Left lung (tissue), 10 donors: ENCODE results near the gene CSRP1. TPM values are rescaled to one million over a fixed set of nuclear protein-coding genes. Genes with fewer than 3 reads are reported as not detected.

ENCODE experiments used
- ATAC-seq: fragments of 200-7000 bp; cut with Tn5 transposase; one replicate; pipeline ENCODE4 v1.9.1; 2020; ENCODE audit warnings: moderate library complexity
- DNase-seq, 4 donors: peaks; one replicate each; pipeline ENCODE4 v3.0.0-alpha.2; 2013 to 2020
- H3K27ac ChIP-seq, 2 donors: fragments of 200-600 bp; sonication (generic) in 1 of 2; one replicate each; pipeline versions ENCODE4 v1.5.0 to v1.8.0; 2020 to 2021
- H3K27me3 ChIP-seq, 2 donors: fragments of 200-600 bp; sonication (generic) in 1 of 2; one replicate each; pipeline versions ENCODE4 v1.5.0 to v1.8.0; 2020 to 2021
- H3K36me3 ChIP-seq, 2 donors: fragments of 200-600 bp; sonication (generic) in 1 of 2; one replicate each; pipeline versions ENCODE4 v1.5.0 to v1.8.0; 2020 to 2021
- H3K4me1 ChIP-seq, 2 donors: fragments of 200-600 bp; one replicate each; pipeline ENCODE4 v1.8.0; 2021
- H3K4me3 ChIP-seq, 2 donors: fragments of 200-600 bp; sonication (generic) in 1 of 2; one replicate each; pipeline versions ENCODE4 v1.5.0 to v1.8.0; 2020 to 2021; ENCODE audit warnings: mild to moderate bottlenecking in 1 of 2
- H3K9me3 ChIP-seq, 2 donors: fragments of 200-600 bp; sonication (generic) in 1 of 2; one replicate each; pipeline versions ENCODE4 v1.5.0 to v1.8.0; 2020 to 2021
- intact Hi-C, 2 donors: fragments of 100-400 bp; cut with DNase I; formaldehyde crosslinking; loops; one replicate each; pipeline versions ENCODE4 v1.11.2 to v1.14.2; 2022
- polyA plus RNA-seq, 6 donors: library from polyadenylated mRNA; unstranded; fragments of 120-200 nt; gene quantifications; one replicate each; pipeline ENCODE4 v1.2.1, GENCODE V29; 2013; ENCODE audit not compliant: insufficient read length in 6 of 6
- total RNA-seq, 2 donors: library from RNA; stranded (reverse); fragmentation: NEBNext Ultra II Directional; extraction: Animal tissue kit (Norgen Biotek cat#: 25700); gene quantifications; one replicate each; pipeline ENCODE4 v1.2.1, GENCODE V29; 2021
- TF ChIP-seq, protein P1 (sequence below), 2 donors: fragments of 200-600 bp; sonication (generic) in 1 of 2; IDR thresholded peaks; one replicate each; pipeline versions ENCODE4 v1.5.0 to v1.8.0; 2021; ENCODE audit warnings: antibody characterized with exemption in 2 of 2
- donor health status: DM: no; HTN: yes; CAD: no.
- donor health status: DM: no; HTN: no; CAD: no.

CSRP1 gene
- total and polyA plus RNA-seq, 8 donors: 215 to 360 (median 254) TPM

DNA sequence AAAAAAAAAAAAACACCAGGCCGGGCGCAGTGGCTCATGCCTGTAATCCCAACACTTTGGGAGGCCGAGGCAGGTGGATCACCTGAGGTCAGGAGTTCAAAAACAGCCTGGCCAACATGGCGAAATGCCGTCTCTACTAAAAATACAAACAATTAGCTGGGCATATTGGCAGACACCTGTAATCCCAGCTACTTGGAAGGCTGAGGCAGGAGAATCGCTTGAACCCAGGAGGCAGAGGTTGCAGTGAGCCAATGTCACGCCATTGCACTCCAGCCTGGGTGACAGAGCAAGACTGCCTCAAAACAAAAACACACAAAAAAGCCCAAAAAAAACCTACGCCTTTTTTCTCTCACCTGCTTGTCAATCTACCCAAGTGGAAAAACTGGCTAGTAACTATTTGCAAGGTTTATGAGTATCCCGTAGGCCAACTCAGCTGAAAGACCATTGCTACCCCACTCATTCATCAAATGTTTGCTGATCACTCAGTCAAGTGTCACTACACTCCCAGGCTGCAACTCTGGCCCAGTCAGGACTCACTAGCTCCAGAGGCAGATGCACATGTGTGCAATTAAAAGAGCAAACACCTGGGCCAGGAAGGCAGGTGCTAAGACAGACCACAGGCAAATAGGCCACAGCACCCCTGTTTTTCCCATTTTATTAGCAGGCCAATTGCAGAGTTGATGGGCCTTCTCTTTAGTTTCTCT lies 2.0 kb downstream of the CSRP1 start:
- no peak for DNase-seq
- Histone ChIP-seq H3K4me1 (peaks cover 52 to 83% of the 10 kb centered on the region in 2 donors), H3K9me3 (no peaks in the 10 kb centered on the region), H3K27ac (peak overlapping the region; percentile 90 to 96), H3K27me3 (no peaks in the 10 kb centered on the region), H3K4me3 (peak overlapping the region; percentile 65 to 73), H3K36me3 (no peaks in the 10 kb centered on the region)
- TF ChIP-seq, protein P1, sequence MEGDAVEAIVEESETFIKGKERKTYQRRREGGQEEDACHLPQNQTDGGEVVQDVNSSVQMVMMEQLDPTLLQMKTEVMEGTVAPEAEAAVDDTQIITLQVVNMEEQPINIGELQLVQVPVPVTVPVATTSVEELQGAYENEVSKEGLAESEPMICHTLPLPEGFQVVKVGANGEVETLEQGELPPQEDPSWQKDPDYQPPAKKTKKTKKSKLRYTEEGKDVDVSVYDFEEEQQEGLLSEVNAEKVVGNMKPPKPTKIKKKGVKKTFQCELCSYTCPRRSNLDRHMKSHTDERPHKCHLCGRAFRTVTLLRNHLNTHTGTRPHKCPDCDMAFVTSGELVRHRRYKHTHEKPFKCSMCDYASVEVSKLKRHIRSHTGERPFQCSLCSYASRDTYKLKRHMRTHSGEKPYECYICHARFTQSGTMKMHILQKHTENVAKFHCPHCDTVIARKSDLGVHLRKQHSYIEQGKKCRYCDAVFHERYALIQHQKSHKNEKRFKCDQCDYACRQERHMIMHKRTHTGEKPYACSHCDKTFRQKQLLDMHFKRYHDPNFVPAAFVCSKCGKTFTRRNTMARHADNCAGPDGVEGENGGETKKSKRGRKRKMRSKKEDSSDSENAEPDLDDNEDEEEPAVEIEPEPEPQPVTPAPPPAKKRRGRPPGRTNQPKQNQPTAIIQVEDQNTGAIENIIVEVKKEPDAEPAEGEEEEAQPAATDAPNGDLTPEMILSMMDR (IDR thresholded peaks at IDR 0.05): no peak
- intact Hi-C loops: no loop called here
- ATAC-seq: peak; percentile 9

DNA sequence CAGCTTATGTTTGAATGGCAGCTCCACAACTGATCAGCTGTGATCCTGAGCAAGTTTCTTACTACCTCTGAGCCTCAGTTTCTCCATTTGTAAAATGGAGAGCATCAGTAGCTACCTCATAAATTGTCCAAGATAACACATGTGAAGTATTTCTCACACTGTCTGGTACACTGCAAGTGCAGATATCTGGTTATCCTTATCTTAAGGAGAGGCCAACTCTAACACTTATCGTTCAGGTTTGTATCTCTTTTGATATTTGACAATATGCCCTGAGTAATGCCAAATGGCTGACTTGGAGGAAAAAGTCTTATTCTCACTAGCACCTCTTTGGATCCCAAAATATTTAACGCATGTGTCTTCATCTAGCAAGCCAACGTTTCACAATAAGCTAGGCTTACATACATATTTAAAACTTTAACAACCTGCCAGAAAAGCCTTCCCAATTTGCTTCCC lies 2.7 kb downstream of the CSRP1 start:
- Histone ChIP-seq H3K4me1 (peaks cover 56 to 91% of the 10 kb centered on the region in 2 donors), H3K27ac (peak overlapping the region; percentile 90 to 96), H3K36me3 (no peaks in the 10 kb centered on the region), H3K4me3 (peak overlapping the region in 1 of 2 donors; percentile 65), H3K9me3 (no peaks in the 10 kb centered on the region), H3K27me3 (no peaks in the 10 kb centered on the region)
- intact Hi-C loops: no loop called here
- TF ChIP-seq, protein P1 (IDR thresholded peaks at IDR 0.05): no peak
- DNase-seq: no peak
- ATAC-seq: no peak

DNA sequence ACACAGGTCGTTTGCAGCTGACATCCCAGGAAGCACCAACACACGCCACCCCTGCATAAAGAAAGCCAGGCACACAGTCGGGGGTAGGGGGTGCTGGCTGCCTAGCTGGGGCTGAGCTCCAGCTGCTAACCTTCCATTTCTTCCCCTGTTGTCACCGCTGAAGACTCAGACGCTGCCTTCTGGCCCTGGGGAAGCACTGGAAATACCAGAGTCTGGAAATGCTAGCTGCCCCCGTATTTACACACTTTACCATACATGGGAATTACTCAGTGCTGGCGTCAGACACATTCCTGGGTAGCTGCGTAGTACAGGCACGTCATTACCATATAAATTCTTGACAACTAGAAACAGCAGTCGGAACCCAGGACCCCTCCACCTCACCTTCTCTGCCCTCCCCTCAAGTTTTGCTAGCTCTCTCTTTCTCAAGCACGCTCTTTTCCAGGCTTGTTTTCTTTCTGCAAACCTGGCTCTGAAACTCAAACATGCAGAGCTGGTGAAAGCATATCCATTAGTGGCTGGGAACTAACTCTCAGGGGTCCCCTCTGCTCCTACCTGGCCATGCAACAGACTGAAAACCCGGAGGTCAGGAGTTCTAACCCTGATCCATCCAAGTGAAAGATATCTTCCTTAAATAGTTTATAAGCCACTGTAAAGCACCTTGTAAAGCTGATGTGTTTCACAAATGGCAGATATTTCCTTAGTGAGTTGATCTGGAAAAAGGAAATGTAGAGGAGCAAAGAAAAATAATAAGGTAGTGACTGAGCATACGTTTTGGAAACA lies 3.3 kb downstream of the CSRP1 start:
- Histone ChIP-seq H3K27ac (peak overlapping the region; percentile 90 to 96), H3K36me3 (peaks cover 0 to 2% of the 10 kb centered on the region in 2 donors), H3K9me3 (no peaks in the 10 kb centered on the region), H3K27me3 (no peaks in the 10 kb centered on the region), H3K4me3 (no peak overlapping the region), H3K4me1 (peaks cover 58 to 94% of the 10 kb centered on the region in 2 donors)
- peak; percentile 57 for ATAC-seq
- intact Hi-C loops: no loop called here
- peak in 2 of 4 donors; percentile 52 to 88 for DNase-seq
- TF ChIP-seq, protein P1 (IDR thresholded peaks at IDR 0.05): no peak

DNA sequence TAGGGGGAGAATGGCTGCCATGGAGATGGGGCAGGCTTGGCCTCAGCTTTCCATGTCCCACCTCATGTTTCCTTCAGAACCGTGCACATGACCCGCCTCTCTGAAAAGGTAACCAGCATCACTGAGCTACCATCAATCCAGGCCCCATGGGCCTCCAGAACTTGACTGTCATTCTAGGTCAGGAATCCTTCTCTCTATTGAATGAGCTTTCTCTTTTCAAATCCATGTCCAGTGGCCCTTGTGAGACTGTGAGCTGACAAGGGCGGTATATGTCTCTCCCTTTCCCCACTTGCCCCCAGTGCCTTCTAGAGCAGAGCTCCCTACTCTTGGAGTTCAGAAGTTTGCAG lies 4.4 kb downstream of the CSRP1 start:
- TF ChIP-seq, protein P1 (IDR thresholded peaks at IDR 0.05): no peak
- Histone ChIP-seq H3K9me3 (no peaks in the 10 kb centered on the region), H3K27ac (peak overlapping the region; percentile 90 to 96), H3K4me3 (no peak overlapping the region), H3K36me3 (peaks cover 0 to 8% of the 10 kb centered on the region in 2 donors), H3K27me3 (no peaks in the 10 kb centered on the region), H3K4me1 (peaks cover 58 to 90% of the 10 kb centered on the region in 2 donors)
- no peak for ATAC-seq
- intact Hi-C loops: no loop called here
- no peak for DNase-seq
